ENCODE results near the gene OGFOD1.

DNA sequence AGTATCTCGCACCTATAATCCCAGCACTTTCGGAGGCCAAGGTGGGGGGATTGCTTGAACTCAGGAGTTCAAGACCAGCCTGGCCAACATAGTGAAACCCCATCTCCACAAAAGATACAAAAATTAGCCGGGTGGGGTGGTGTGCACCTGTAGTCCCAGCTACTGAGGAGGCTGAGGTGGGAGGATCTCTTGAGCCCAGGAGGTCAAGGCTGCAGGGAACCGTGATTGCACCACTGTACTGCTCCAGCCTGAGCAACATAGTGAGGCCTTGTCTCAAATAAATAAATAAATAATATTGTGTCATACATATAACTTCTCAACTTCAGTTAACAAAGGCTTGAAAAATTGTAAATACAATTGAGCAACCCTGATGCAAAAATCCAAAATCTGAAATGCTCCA lies 34.2 kb upstream of the OGFOD1 start:
- TF ChIP-seq CTCF (IDR thresholded peaks at IDR 0.05), result no peak
- TF ChIP-seq POLR2A (IDR thresholded peaks at IDR 0.05; ENCODE audit: low read depth), result no peak
- TF ChIP-seq POLR2AphosphoS5 (IDR thresholded peaks at IDR 0.05), result no peak
- no peak for TF ChIP-seq EP300 (IDR thresholded peaks at IDR 0.05)

Data from esophagus muscularis mucosa (tissue), 4 donors.